ENCODE data around the gene NNMT.

DNA sequence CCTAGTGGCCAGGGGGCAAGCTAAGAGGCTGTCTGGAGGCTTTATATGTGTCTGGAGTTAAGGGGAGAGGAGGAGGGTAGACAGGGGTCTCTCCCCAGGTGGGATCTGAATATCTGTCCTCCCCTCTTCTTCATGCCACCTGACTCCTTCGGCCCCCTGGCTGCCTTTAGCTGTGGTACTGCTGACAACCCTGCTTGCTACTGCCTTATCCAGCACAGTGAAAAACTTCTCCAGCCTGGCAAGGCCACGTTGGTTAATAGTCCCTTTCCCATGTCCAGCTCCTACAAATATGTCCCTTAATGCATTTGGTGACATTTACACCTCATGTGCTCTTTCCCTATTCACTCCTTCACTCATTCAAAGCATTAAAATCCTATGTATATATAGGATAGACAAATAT lies 42.4 kb upstream of the NNMT start:
- TF ChIP-seq, protein P1, sequence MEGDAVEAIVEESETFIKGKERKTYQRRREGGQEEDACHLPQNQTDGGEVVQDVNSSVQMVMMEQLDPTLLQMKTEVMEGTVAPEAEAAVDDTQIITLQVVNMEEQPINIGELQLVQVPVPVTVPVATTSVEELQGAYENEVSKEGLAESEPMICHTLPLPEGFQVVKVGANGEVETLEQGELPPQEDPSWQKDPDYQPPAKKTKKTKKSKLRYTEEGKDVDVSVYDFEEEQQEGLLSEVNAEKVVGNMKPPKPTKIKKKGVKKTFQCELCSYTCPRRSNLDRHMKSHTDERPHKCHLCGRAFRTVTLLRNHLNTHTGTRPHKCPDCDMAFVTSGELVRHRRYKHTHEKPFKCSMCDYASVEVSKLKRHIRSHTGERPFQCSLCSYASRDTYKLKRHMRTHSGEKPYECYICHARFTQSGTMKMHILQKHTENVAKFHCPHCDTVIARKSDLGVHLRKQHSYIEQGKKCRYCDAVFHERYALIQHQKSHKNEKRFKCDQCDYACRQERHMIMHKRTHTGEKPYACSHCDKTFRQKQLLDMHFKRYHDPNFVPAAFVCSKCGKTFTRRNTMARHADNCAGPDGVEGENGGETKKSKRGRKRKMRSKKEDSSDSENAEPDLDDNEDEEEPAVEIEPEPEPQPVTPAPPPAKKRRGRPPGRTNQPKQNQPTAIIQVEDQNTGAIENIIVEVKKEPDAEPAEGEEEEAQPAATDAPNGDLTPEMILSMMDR (conservative IDR thresholded peaks at IDR 0.05; ENCODE audit: low read length), result no peak
- TF ChIP-seq EZH2phosphoT487 (IDR thresholded peaks at IDR 0.05; ENCODE audit: borderline replicate concordance, low read depth, low read length), result no peak
